ENCODE results near the gene ANO10. TPM values are rescaled to one million over a fixed set of nuclear protein-coding genes. Genes with fewer than 3 reads are reported as not detected.

ANO10 gene, protein sequence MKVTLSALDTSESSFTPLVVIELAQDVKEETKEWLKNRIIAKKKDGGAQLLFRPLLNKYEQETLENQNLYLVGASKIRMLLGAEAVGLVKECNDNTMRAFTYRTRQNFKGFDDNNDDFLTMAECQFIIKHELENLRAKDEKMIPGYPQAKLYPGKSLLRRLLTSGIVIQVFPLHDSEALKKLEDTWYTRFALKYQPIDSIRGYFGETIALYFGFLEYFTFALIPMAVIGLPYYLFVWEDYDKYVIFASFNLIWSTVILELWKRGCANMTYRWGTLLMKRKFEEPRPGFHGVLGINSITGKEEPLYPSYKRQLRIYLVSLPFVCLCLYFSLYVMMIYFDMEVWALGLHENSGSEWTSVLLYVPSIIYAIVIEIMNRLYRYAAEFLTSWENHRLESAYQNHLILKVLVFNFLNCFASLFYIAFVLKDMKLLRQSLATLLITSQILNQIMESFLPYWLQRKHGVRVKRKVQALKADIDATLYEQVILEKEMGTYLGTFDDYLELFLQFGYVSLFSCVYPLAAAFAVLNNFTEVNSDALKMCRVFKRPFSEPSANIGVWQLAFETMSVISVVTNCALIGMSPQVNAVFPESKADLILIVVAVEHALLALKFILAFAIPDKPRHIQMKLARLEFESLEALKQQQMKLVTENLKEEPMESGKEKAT
- 39.8 and 49.0 TPM in 2 replicates for total RNA-seq

DNA sequence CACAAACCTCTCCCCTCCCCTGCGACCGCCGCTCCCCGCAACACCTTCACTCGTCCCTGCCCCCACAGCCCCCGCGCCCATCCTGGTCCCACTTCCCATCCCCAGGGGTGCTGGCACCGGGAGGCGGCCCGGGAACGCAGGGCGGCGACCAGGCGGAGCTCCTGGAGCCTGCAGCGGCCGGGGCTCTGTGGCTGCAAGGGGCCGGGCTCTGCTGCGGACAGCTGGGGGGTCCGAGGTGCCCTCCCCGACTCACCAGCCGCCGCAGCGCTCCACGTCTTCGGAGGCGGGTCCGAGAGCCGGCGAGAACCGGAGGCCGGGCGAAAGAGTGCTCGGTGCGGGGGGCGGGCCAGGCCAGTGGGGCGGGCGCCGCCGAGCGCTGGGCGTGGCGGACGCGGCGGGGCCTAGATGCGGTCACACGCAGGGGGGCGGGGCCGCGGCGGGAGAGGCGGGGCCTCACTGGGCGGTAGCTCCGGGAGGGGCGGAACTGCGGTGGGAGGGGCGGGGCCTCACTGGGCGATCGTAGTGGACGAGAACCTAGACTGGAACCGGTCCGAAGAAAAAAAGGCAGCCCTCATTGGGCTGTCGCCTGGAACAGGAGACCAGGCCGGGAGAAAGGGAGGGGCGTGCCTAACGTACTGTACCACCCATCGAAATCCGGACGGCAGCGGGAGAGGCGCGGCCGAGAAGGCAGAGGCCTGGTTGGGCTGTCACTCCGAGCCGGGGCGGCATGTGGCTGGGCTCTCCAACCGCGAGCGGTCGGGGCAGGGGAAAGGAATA, at the start of gene ANO10:
Gene ANO10 (minus strand): TSS at position 356 of the 777 bp plus-strand sequence. CDS start 16,159 bp downstream, outside the sequence.

Other genes starting within 250 kb of the ANO10 start
- 22.2 and 25.6 TPM in 2 replicates for gene ABHD5, start 68.9 kb upstream of the ANO10 start, total RNA-seq

Data from aortic smooth muscle cell (primary cell).